ENCODE measurements around the gene KICS2. TPM values are rescaled to one million over a fixed set of nuclear protein-coding genes. Genes with fewer than 3 reads are reported as not detected.

Gene KICS2
- total and polyA plus RNA-seq, 2 of the 8 experiments (the other 6 are each of a cell fraction or from before 2014, with no cell fraction given): 5.6 to 9.5 TPM

GRCh38 chr12:64216239-64216638 is 5.9 kb downstream of the KICS2 start:
- Histone ChIP-seq H3K9ac (replicated peaks in 1 of 4; ENCODE audit: extremely low read depth in 1 of 4, low read depth in 3 of 4, low read length in 3 of 4) (no peak overlapping the region), H3K4me1 (replicated peaks in 1 of 4; ENCODE audit: control insufficient read depth in 3 of 4, insufficient read depth in 4 of 4, low read length in 3 of 4) (peaks cover 0 to 7% (median 3%) of the 10 kb centered on the region in 4 experiments; a peak in 3 of 7 replicates), H3K36me3 (ENCODE audit: control insufficient read depth in 2 of 4, insufficient read depth in 4 of 4, low read length in 3 of 4) (peaks cover 0 to 6% (median 4%) of the 10 kb centered on the region in 4 experiments; a peak in 2 of 8 replicates), H2BK20ac (ENCODE audit: low read length) (no peak overlapping the region), H4K5ac (ENCODE audit: insufficient read length, low read depth, low read length) (no peak overlapping the region), H3K4ac (replicated peaks; ENCODE audit: insufficient read length, low read depth, low read length) (no peak overlapping the region), H2AK5ac (ENCODE audit: low read depth, low read length) (no peak overlapping the region), H3K23ac (ENCODE audit: insufficient read length) (no peak overlapping the region), H3K56ac (replicated peaks; ENCODE audit: insufficient read length, low read depth, low read length) (no peak overlapping the region), H2BK120ac (replicated peaks; ENCODE audit: low read depth, low read length) (no peak overlapping the region), H3K4me3 (ENCODE audit: extremely low read depth in 1 of 4, insufficient read depth in 2 of 4, low read depth in 3 of 4, low read length in 4 of 4) (no peak overlapping the region), H3K27ac (ENCODE audit: low read depth, low read length) (no peak overlapping the region), H2BK15ac (ENCODE audit: low read length) (no peak overlapping the region), H3K18ac (ENCODE audit: extremely low read depth, low read length) (no peak overlapping the region), H3K79me2 (ENCODE audit: control insufficient read depth in 1 of 2, insufficient read depth in 2 of 2, low read length in 2 of 2) (0 out of 4 replicates have a peak, but pooled peaks cover 0 to 2% of the 10 kb centered on the region in 2 experiments), H2BK12ac (ENCODE audit: low read depth, low read length) (no peak overlapping the region), H3K9me3 (ENCODE audit: insufficient read depth in 2 of 2, low read depth in 1 of 2, low read length in 1 of 2) (no peaks in the 10 kb centered on the region), H3K14ac (ENCODE audit: insufficient read length) (no peak overlapping the region), H3K23me2 (ENCODE audit: low read depth, low read length) (no peaks in the 10 kb centered on the region; the same call in 1 of the 2 replicates), H4K91ac (replicated peaks; ENCODE audit: insufficient read length, low read length) (no peak overlapping the region), H2AFZ (ENCODE audit: low read length) (no peak overlapping the region), H3K4me2 (ENCODE audit: insufficient read depth in 1 of 2, low read depth in 2 of 2, low read length in 2 of 2) (no peak overlapping the region), H4K20me1 (replicated peaks in 1 of 2; ENCODE audit: control insufficient read depth in 1 of 2, insufficient read depth in 2 of 2, low read length in 2 of 2) (no peaks in the 10 kb centered on the region), H3K27me3 (replicated peaks in 1 of 4; ENCODE audit: control insufficient read depth in 3 of 4, extremely low read depth in 1 of 4, insufficient read depth in 3 of 4, low read length in 3 of 4) (no peaks in the 10 kb centered on the region), H4K8ac (ENCODE audit: extremely low read depth, insufficient read depth, low read length) (no peak overlapping the region), H2BK5ac (ENCODE audit: low read depth, low read length) (no peak overlapping the region), H3K79me1 (ENCODE audit: low read depth, low read length) (no peaks in the 10 kb centered on the region)
- CTCF ChIA-PET (ENCODE audit: partially characterized antibody): interaction anchor here (0.6 to 1.4 kb wide), 5 partner anchors 10 to 389 kb away, joined by 3 to 5 read pairs (median 4); partner anchors contain the start of gene SRGAP1
- FAIRE-seq: no peak
- POLR2A ChIA-PET (ENCODE audit: partially characterized antibody): no interaction called here
- DNase-seq (ENCODE audit: low read depth in 1 of 2, low spot score in 2 of 2): no peak
- TF ChIP-seq POLR2A (IDR thresholded peaks at IDR 0.05; ENCODE audit: control extremely low read depth in 1 of 2, low read depth in 2 of 2, low read length in 2 of 2) (no peak), ASH2L (IDR thresholded peaks at IDR 0.05; ENCODE audit: low read length) (no peak), JUND (IDR thresholded peaks at IDR 0.05; ENCODE audit: low read length) (no peak), SP2 (IDR thresholded peaks at IDR 0.05; ENCODE audit: low read length) (no peak), RXRA (IDR thresholded peaks at IDR 0.05; ENCODE audit: insufficient read depth, low read depth, low read length) (no peak), SP4 (IDR thresholded peaks at IDR 0.05; ENCODE audit: low read length) (no peak), TAF7 (optimal IDR thresholded peaks at IDR 0.05; ENCODE audit: borderline replicate concordance, low read depth, low read length) (no peak), BRCA1 (IDR thresholded peaks at IDR 0.05; ENCODE audit: low read depth, low read length) (no peak), ATF3 (IDR thresholded peaks at IDR 0.05; ENCODE audit: insufficient read depth, low read depth, low read length) (no peak), POLR2AphosphoS5 (IDR thresholded peaks at IDR 0.05; ENCODE audit: low read depth, low read length) (no peak), CBX8 (IDR thresholded peaks at IDR 0.05; ENCODE audit: borderline replicate concordance, low read depth, low read length) (no peak), EGR1 (IDR thresholded peaks at IDR 0.05; ENCODE audit: borderline replicate concordance, low read depth, low read length) (no peak), MAFK (IDR thresholded peaks at IDR 0.05; ENCODE audit: low read depth, low read length) (no peak), SIRT6 (IDR thresholded peaks at IDR 0.05; ENCODE audit: low read length) (no peak), JUN (IDR thresholded peaks at IDR 0.05; ENCODE audit: low read depth, low read length) (no peak), NANOG (IDR thresholded peaks at IDR 0.05; ENCODE audit: insufficient read depth, low read depth, low read length, poor library complexity, severe bottlenecking) (no peak)
